ENCODE data around the gene UST. TPM values are rescaled to one million over a fixed set of nuclear protein-coding genes. Genes with fewer than 3 reads are reported as not detected.

The UST gene
- total RNA-seq, 1 donor from 2014 or later, result 23.2 TPM

DNA sequence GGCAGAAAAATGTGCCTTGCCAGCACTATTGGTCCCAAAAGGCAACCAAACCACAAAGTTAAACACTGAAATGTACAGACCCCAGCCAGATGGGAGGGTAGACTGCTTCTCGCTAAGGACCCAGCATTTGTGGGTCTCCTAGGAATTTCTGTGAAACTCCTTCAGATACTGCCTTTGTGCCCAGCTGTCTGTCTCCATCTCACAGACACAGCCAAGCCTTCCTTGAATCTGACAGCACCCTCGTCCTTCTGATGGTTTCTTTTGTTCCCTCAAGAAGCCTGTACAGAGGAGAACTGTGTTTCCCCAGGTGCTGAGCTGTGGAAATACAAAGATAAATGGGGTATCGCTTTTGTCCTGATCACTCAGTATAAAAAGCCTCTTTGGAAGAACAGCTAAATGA lies 316.6 kb downstream of the UST start:
- DNase-seq (ENCODE audit: low spot score), result no peak
- Mint-ChIP-seq H3K27me3 (ENCODE audit: unreplicated experiment) (no peaks in the 10 kb centered on the region), H3K9me3 (ENCODE audit: unreplicated experiment) (no peaks in the 10 kb centered on the region), H3K27ac (ENCODE audit: unreplicated experiment) (no peak overlapping the region), H3K4me1 (ENCODE audit: unreplicated experiment) (peaks cover 9% of the 10 kb centered on the region), H3K4me3 (ENCODE audit: unreplicated experiment) (no peak overlapping the region), H3K36me3 (ENCODE audit: low read depth, unreplicated experiment) (no peaks in the 10 kb centered on the region)
- no peak for TF ChIP-seq CTCF (IDR thresholded peaks at IDR 0.05; ENCODE audit: unreplicated experiment)

- H3K27me3 Mint-ChIP-seq (ENCODE audit: unreplicated experiment), result no peaks in the 10 kb centered on the region
- no peak overlapping the region for H3K27ac Mint-ChIP-seq (ENCODE audit: unreplicated experiment)
- no peaks in the 10 kb centered on the region for H3K36me3 Mint-ChIP-seq (ENCODE audit: low read depth, unreplicated experiment)
- peaks cover 9% of the 10 kb centered on the region for H3K4me1 Mint-ChIP-seq (ENCODE audit: unreplicated experiment)
- DNase-seq (ENCODE audit: low spot score), result no peak
- H3K9me3 Mint-ChIP-seq (ENCODE audit: unreplicated experiment), result no peaks in the 10 kb centered on the region
- H3K4me3 Mint-ChIP-seq (ENCODE audit: unreplicated experiment), result no peak overlapping the region
- TF ChIP-seq CTCF (IDR thresholded peaks at IDR 0.05; ENCODE audit: unreplicated experiment), result no peak
Observed at GRCh38 chr6:149064001-149064659, 317.3 kb downstream of the UST start.

DNA sequence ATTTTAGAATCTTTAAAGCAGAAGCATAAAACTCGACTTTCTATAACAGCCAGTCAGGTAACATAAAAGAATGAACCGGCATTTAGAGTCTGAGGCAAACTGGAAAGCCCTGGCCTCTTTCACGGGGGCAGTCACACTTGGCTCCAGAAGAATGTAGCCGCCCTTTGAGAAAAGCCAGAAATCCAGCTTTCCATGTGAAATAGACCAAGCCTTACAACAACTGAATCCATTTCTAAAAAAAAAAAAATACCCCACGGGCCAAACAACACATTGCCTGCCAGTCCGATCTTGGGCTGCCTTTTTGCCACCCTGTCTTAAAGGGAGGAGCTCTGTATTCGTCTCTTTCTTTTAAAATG lies 317.8 kb downstream of the UST start:
- Mint-ChIP-seq H3K36me3 (ENCODE audit: low read depth, unreplicated experiment) (no peaks in the 10 kb centered on the region), H3K9me3 (ENCODE audit: unreplicated experiment) (no peaks in the 10 kb centered on the region), H3K4me3 (ENCODE audit: unreplicated experiment) (no peak overlapping the region), H3K27ac (ENCODE audit: unreplicated experiment) (no peak overlapping the region), H3K27me3 (ENCODE audit: unreplicated experiment) (no peaks in the 10 kb centered on the region), H3K4me1 (ENCODE audit: unreplicated experiment) (peaks cover 9% of the 10 kb centered on the region)
- no peak for TF ChIP-seq CTCF (IDR thresholded peaks at IDR 0.05; ENCODE audit: unreplicated experiment)
- no peak for DNase-seq (ENCODE audit: low spot score)

DNA sequence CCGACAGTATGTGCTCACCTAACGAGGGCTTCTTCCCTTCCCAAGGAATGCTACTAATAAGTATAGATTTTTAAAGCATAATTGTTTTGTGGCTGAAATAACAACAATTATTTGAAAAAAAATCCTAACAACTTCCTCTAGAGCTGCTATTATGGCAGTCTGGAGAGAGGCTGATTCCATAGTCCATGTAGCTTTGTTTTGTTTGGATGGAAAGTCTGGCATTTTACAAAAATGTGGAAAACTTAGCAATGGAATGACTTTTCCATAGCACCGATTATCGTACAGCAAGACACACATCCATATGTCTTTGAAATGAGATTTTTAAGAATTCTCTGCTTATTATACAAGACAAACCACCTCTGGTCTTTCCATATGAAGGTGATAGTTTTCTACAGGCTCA lies 318.3 kb downstream of the UST start:
- DNase-seq (ENCODE audit: low spot score), result no peak
- Mint-ChIP-seq H3K9me3 (ENCODE audit: unreplicated experiment) (no peaks in the 10 kb centered on the region), H3K36me3 (ENCODE audit: low read depth, unreplicated experiment) (no peaks in the 10 kb centered on the region), H3K27ac (ENCODE audit: unreplicated experiment) (no peak overlapping the region), H3K27me3 (ENCODE audit: unreplicated experiment) (no peaks in the 10 kb centered on the region), H3K4me1 (ENCODE audit: unreplicated experiment) (peaks cover 9% of the 10 kb centered on the region), H3K4me3 (ENCODE audit: unreplicated experiment) (no peak overlapping the region)
- TF ChIP-seq CTCF (IDR thresholded peaks at IDR 0.05; ENCODE audit: unreplicated experiment), result no peak

- no peak for DNase-seq (ENCODE audit: low spot score)
- no peak for TF ChIP-seq CTCF (IDR thresholded peaks at IDR 0.05; ENCODE audit: unreplicated experiment)
- Mint-ChIP-seq H3K27me3 (ENCODE audit: unreplicated experiment) (no peaks in the 10 kb centered on the region), H3K36me3 (ENCODE audit: low read depth, unreplicated experiment) (no peaks in the 10 kb centered on the region), H3K27ac (ENCODE audit: unreplicated experiment) (no peak overlapping the region), H3K4me3 (ENCODE audit: unreplicated experiment) (no peak overlapping the region), H3K4me1 (ENCODE audit: unreplicated experiment) (peaks cover 6% of the 10 kb centered on the region), H3K9me3 (ENCODE audit: unreplicated experiment) (no peaks in the 10 kb centered on the region)
Observed at GRCh38 chr6:149065658-149066556, 319.1 kb downstream of the UST start.
